ES-I3 (cell line): Measurements from ENCODE around the gene ZDHHC24.
"Not testable (repeated sequence)": the region's sequence is repeated elsewhere in the genome, so short reads cannot be mapped to it uniquely, and the experiment has no call there.

Experiments used
- H3K36me3 ChIP-seq: 2 replicates; pipeline ENCODE4 v1.6.1; 2013; ENCODE audit warnings: mild to moderate bottlenecking, low read length, control low read depth, moderate library complexity; ENCODE audit not compliant: insufficient read depth
- H3K4me1 ChIP-seq: 2 replicates; pipeline ENCODE4 v1.6.1; 2013; ENCODE audit warnings: mild to moderate bottlenecking, control low read depth, low read length; ENCODE audit not compliant: insufficient read depth
- H3K9ac ChIP-seq: 2 replicates; pipeline ENCODE4 v1.6.1; 2013; ENCODE audit warnings: low read depth, mild to moderate bottlenecking, low read length, moderate library complexity
- H3K9me3 ChIP-seq: 2 replicates; pipeline ENCODE4 v1.6.1; 2013; ENCODE audit warnings: mild to moderate bottlenecking, low read length, moderate library complexity; ENCODE audit not compliant: control insufficient read depth, insufficient read depth

ZDHHC24 gene

GRCh38 chr11:66546368-66546965, 619 bp upstream of the ZDHHC24 start, which contains the start of gene ACTN3:
TSS of gene ACTN3 (plus strand) at chr11:66546903. CDS start at chr11:66546938, 35 bp downstream.
- no peaks in the 10 kb centered on the region for H3K9me3 ChIP-seq
- H3K36me3 ChIP-seq: no peaks in the 10 kb centered on the region
- H3K4me1 ChIP-seq: peaks cover 29% of the 10 kb centered on the region
- peak within 1 kb of the TSS; percentile 86 for H3K9ac ChIP-seq

GRCh38 chr11:66544952-66545351, 896 bp downstream of the ZDHHC24 start:
- peaks cover 29% of the 10 kb centered on the region for H3K4me1 ChIP-seq
- H3K9me3 ChIP-seq, H3K36me3 ChIP-seq: not testable (repeated sequence)
- H3K9ac ChIP-seq: peak overlapping the region; percentile 86

GRCh38 chr11:66543263-66544107, 2.4 kb downstream of the ZDHHC24 start:
- peaks cover 22% of the 10 kb centered on the region for H3K4me1 ChIP-seq
- H3K9ac ChIP-seq: peak overlapping the region; percentile 34
- H3K9me3 ChIP-seq: no peaks in the 10 kb centered on the region
- H3K36me3 ChIP-seq: no peaks in the 10 kb centered on the region

GRCh38 chr11:66542362-66542761, 3.5 kb downstream of the ZDHHC24 start:
- H3K36me3 ChIP-seq: no peaks in the 10 kb centered on the region
- H3K4me1 ChIP-seq: peaks cover 14% of the 10 kb centered on the region
- no peak overlapping the region for H3K9ac ChIP-seq
- H3K9me3 ChIP-seq: no peaks in the 10 kb centered on the region

- Histone ChIP-seq H3K36me3 (no peaks in the 10 kb centered on the region), H3K9ac (no peak overlapping the region), H3K4me1 (peaks cover 11% of the 10 kb centered on the region), H3K9me3 (no peaks in the 10 kb centered on the region)
Observed at GRCh38 chr11:66541892-66542291, 4.0 kb downstream of the ZDHHC24 start.

GRCh38 chr11:66540598-66540997, 5.2 kb downstream of the ZDHHC24 start:
- H3K4me1 ChIP-seq: peaks cover 11% of the 10 kb centered on the region
- not testable (repeated sequence) for H3K9ac ChIP-seq, H3K36me3 ChIP-seq, H3K9me3 ChIP-seq

GRCh38 chr11:66539870-66540213, 6.0 kb downstream of the ZDHHC24 start:
- Histone ChIP-seq H3K9ac (no peak overlapping the region), H3K9me3 (no peaks in the 10 kb centered on the region), H3K36me3 (no peaks in the 10 kb centered on the region), H3K4me1 (peaks cover 11% of the 10 kb centered on the region; the same call in 1 of the 2 replicates)

- no peak overlapping the region for H3K9ac ChIP-seq
Observed at GRCh38 chr11:66539170-66539869, 6.5 kb downstream of the ZDHHC24 start.

GRCh38 chr11:66532784-66533183, 13.1 kb downstream of the ZDHHC24 start:
- H3K9me3 ChIP-seq: no peaks in the 10 kb centered on the region
- no peak overlapping the region for H3K9ac ChIP-seq
- no peaks in the 10 kb centered on the region for H3K4me1 ChIP-seq
- peaks cover 4% of the 10 kb centered on the region; the same call in 1 of the 2 replicates for H3K36me3 ChIP-seq

More at GRCh38 chr11:66539170-66539869, 6.5 kb downstream of the ZDHHC24 start:
- no peaks in the 10 kb centered on the region for H3K36me3 ChIP-seq
- peaks cover 10% of the 10 kb centered on the region; the same call in 1 of the 2 replicates for H3K4me1 ChIP-seq
- no peaks in the 10 kb centered on the region for H3K9me3 ChIP-seq

GRCh38 chr11:66531841-66532240, 14.0 kb downstream of the ZDHHC24 start:
- H3K9me3 ChIP-seq: no peaks in the 10 kb centered on the region
- no peak overlapping the region for H3K9ac ChIP-seq
- H3K4me1 ChIP-seq: no peaks in the 10 kb centered on the region
- H3K36me3 ChIP-seq: peaks cover 4% of the 10 kb centered on the region; the same call in 1 of the 2 replicates

GRCh38 chr11:66530927-66531709, 14.7 kb downstream of the ZDHHC24 start:
- Histone ChIP-seq H3K36me3 (peaks cover 4% of the 10 kb centered on the region; the same call in 1 of the 2 replicates), H3K9me3 (no peaks in the 10 kb centered on the region), H3K4me1 (no peaks in the 10 kb centered on the region), H3K9ac (no peak overlapping the region)

- Histone ChIP-seq H3K9ac (no peak overlapping the region), H3K4me1 (no peaks in the 10 kb centered on the region), H3K36me3 (peaks cover 4% of the 10 kb centered on the region; the same call in 1 of the 2 replicates), H3K9me3 (no peaks in the 10 kb centered on the region)
Observed at GRCh38 chr11:66529655-66530054, 16.2 kb downstream of the ZDHHC24 start.

GRCh38 chr11:66529069-66529468, 16.8 kb downstream of the ZDHHC24 start:
- no peaks in the 10 kb centered on the region for H3K4me1 ChIP-seq
- H3K9ac ChIP-seq: no peak overlapping the region
- H3K9me3 ChIP-seq: no peaks in the 10 kb centered on the region
- peaks cover 4% of the 10 kb centered on the region; the same call in 1 of the 2 replicates for H3K36me3 ChIP-seq
